Breast epithelium (tissue), 3 donors: ENCODE data around the gene CLEC11A.

Experiments
- CTCF ChIP-seq, 3 donors: fragments of 450-650 bp; IDR thresholded peaks; one replicate each; pipeline ENCODE4 v1.5.1; 2016 to 2017; ENCODE audit warnings: antibody characterized with exemption in 3 of 3, mild to moderate bottlenecking in 3 of 3, moderate library complexity in 3 of 3
- POLR2AphosphoS5 ChIP-seq, 3 donors: sonication (generic); formaldehyde crosslinking; IDR thresholded peaks; one replicate each; pipeline ENCODE4 v1.6.1; 2017; ENCODE audit warnings: antibody characterized with exemption in 3 of 3

DNA sequence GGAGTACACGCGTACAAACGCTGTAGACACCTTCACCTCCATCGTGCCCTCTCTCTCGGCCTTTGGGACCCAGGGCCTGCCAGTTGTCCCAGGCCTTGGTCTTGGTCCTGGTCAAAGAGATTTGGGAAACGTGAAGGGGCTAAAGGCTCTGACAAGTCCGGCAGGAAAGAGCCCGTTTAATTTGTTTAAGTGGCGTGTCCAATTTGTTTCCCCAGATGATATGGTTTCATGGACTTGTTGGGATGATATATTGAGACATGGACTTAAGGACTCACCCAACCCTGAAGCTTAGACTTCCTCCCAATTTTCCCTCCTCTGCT is 2.7 kb downstream of the CLEC11A start:
- TF ChIP-seq CTCF (IDR thresholded peaks at IDR 0.05) = no peak
- no peak for TF ChIP-seq POLR2AphosphoS5 (IDR thresholded peaks at IDR 0.05)
